Testis (tissue), 2 donors: ENCODE results near the gene SKI.

Experiments
- POLR2A ChIP-seq: fragments of 450-650 bp; IDR thresholded peaks from one replicate; pipeline ENCODE4 v1.6.1; 2017; ENCODE audit warnings: antibody characterized with exemption, mild to moderate bottlenecking, moderate library complexity
- TF ChIP-seq, protein P1 (sequence below), 3 experiments: fragments of 450-650 bp in 2 of 3; fragments of 200-600 bp in 1 of 3; sonication (generic) in 1 of 3; IDR thresholded peaks; one replicate each; pipeline ENCODE4 v1.5.1; 2016 to 2019; ENCODE audit warnings: antibody characterized with exemption in 3 of 3, mild to moderate bottlenecking in 2 of 3, moderate library complexity in 1 of 3

DNA sequence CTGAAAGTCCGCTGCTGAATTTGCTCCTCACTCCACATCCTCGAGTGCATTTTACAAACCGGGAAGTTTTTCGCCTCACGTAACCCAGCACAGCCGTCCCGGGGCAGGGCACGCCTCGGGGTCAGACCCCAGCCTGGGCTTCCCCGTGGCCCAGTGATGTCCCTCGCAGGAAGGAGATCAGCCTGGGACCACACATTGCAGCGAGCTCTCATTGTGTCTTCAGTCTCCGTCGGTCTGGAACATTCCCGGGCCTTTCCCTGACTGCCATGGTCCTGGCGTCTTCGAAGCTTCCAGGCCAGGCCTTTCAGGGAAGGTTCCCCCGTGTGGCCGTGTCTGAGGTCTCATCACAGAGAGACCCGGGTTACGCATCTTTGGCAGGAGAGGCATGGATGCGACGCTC, 119.8 kb downstream of the SKI start:
- TF ChIP-seq, protein P1, sequence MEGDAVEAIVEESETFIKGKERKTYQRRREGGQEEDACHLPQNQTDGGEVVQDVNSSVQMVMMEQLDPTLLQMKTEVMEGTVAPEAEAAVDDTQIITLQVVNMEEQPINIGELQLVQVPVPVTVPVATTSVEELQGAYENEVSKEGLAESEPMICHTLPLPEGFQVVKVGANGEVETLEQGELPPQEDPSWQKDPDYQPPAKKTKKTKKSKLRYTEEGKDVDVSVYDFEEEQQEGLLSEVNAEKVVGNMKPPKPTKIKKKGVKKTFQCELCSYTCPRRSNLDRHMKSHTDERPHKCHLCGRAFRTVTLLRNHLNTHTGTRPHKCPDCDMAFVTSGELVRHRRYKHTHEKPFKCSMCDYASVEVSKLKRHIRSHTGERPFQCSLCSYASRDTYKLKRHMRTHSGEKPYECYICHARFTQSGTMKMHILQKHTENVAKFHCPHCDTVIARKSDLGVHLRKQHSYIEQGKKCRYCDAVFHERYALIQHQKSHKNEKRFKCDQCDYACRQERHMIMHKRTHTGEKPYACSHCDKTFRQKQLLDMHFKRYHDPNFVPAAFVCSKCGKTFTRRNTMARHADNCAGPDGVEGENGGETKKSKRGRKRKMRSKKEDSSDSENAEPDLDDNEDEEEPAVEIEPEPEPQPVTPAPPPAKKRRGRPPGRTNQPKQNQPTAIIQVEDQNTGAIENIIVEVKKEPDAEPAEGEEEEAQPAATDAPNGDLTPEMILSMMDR (IDR thresholded peaks at IDR 0.05): no peak
- no peak for TF ChIP-seq POLR2A
